Pancreas (tissue), 10 donors: Measurements from ENCODE around the gene PLXNC1. TPM values are rescaled to one million over a fixed set of nuclear protein-coding genes. Genes with fewer than 3 reads are reported as not detected.

Experiments used
- ATAC-seq, 4 donors: fragments of 200-7000 bp; cut with Tn5 transposase; one replicate each; pipeline versions ENCODE4 v1.8.0 to v1.9.1; 2020; ENCODE audit warnings: mild to moderate bottlenecking in 4 of 4, moderate library complexity in 4 of 4
- DNase-seq, 6 donors: peaks; one replicate each; pipeline ENCODE4 v3.0.0-alpha.2; 2020
- FAIRE-seq: peaks from 2 replicates; lab custom pipeline; 2012; peaks lifted over from hg19 to GRCh38; lab: Jason Lieb, UNC
- H3K27ac ChIP-seq, 4 donors: fragments of 200-600 bp; sonication (generic); 1 replicate in 3 of 4; 2 replicates in 1 of 4; pipeline versions ENCODE4 v1.5.0 to v1.8.0; 2020
- H3K27me3 ChIP-seq, 4 donors: fragments of 200-600 bp; one replicate each; pipeline ENCODE4 v1.8.0; 2021
- H3K36me3 ChIP-seq, 3 donors: fragments of 200-600 bp; sonication (generic) in 1 of 3; one replicate each; pipeline versions ENCODE4 v1.5.0 to v1.8.0; 2020 to 2021
- H3K4me1 ChIP-seq, 3 donors: fragments of 200-600 bp; one replicate each; pipeline ENCODE4 v1.8.0; 2021
- H3K4me3 ChIP-seq, 4 donors: fragments of 200-600 bp; sonication (generic) in 2 of 4; one replicate each; pipeline versions ENCODE4 v1.5.0 to v1.8.0; 2020 to 2021
- H3K9me3 ChIP-seq, 4 donors: fragments of 200-600 bp; one replicate each; pipeline ENCODE4 v1.8.0; 2021
- CTCF ChIP-seq, 4 donors: fragments of 200-600 bp; sonication (generic) in 3 of 4; IDR thresholded peaks; one replicate each; pipeline versions ENCODE4 v1.5.0 to v1.8.0; 2021; ENCODE audit warnings: antibody characterized with exemption in 4 of 4
- WGBS, 2 donors: extraction: QIAGEN DNeasy Blood & Tissue Kit; methylation state at CpG; one replicate each; pipeline ENCODE4 v1.1.7; 2013; 5-methylcytosine and 5-hydroxymethylcytosine counted together
- intact Hi-C, 3 donors: fragments of 100-400 bp; cut with DNase I; formaldehyde crosslinking; loops; one replicate each; pipeline versions ENCODE4 v1.11.1 to v1.14.2; 2022
- polyA plus RNA-seq, 2 donors: library from polyadenylated mRNA; stranded (reverse); fragments of 200-250 nt; gene quantifications; one replicate each; pipeline ENCODE4 v1.2.3, GENCODE V29; 2013
- total RNA-seq, 6 donors: library from RNA; stranded (reverse); fragmentation: NEBNext Ultra II Directional in 4 of 6; extraction: Animal tissue kit (Norgen Biotek cat#: 25700) in 4 of 6; gene quantifications; one replicate each; pipeline versions ENCODE4 v1.2.1 to v1.2.4, GENCODE V29; 2021 to 2023
- donor health status: healthy with polysubstance abuse.
- donor health status: DM: no; HTN: no; CAD: no; lungs with moderate emphysema.
- donor health status: DM: no; HTN: no; CAD: no.
- donor health status: control.
- donor health status: control.
- donor health status: Bipolar disorder and iron deficiency.
- donor health status: DM: yes; HTN: yes; CAD: no.
- donor health status: DM: no; HTN: no; CAD: no.
- donor health status: DM: no; HTN: no; CAD: no.
- donor health status: DM: yes; HTN: yes; CAD: no.

PLXNC1 gene
- total and polyA plus RNA-seq, 8 donors = 0.53 to 13.7 (median 2.0) TPM

GRCh38 chr12:94265539-94265938 is 117.2 kb downstream of the PLXNC1 start:
- TF ChIP-seq CTCF (IDR thresholded peaks at IDR 0.05) = no peak
- no peaks in the 10 kb centered on the region for H3K36me3 ChIP-seq
- H3K9me3 ChIP-seq = no peaks in the 10 kb centered on the region
- no peak for ATAC-seq
- H3K27me3 ChIP-seq = no peaks in the 10 kb centered on the region
- H3K4me3 ChIP-seq = no peak overlapping the region
- intact Hi-C loops = no loop called here
- WGBS, 2 donors = 76 to 80% methylated on average over 7 of the region's 7 CpGs
- H3K4me1 ChIP-seq = no peaks in the 10 kb centered on the region
- DNase-seq = no peak
- H3K27ac ChIP-seq = no peak overlapping the region
- FAIRE-seq = no peak

- no peak for TF ChIP-seq CTCF (IDR thresholded peaks at IDR 0.05)
- Histone ChIP-seq H3K27ac (peak overlapping the region in 2 of 4 donors; percentile 22 to 55), H3K36me3 (no peaks in the 10 kb centered on the region), H3K9me3 (no peaks in the 10 kb centered on the region), H3K27me3 (no peaks in the 10 kb centered on the region), H3K4me1 (no peaks in the 10 kb centered on the region), H3K4me3 (no peak overlapping the region)
- ATAC-seq = peak in 1 of 4 donors; percentile 7
- no peak for FAIRE-seq
- 77 to 85% methylated on average over 14 of the region's 14 CpGs for WGBS, 2 donors
- intact Hi-C loops = no loop called here
- no peak for DNase-seq
These were observed 117.8 kb downstream of the PLXNC1 start for GRCh38 chr12:94265966-94266745.

GRCh38 chr12:94266796-94267536 is 118.6 kb downstream of the PLXNC1 start:
- no peaks in the 10 kb centered on the region for H3K27me3 ChIP-seq
- intact Hi-C loops = no loop called here
- H3K36me3 ChIP-seq = no peaks in the 10 kb centered on the region
- peak in 2 of 4 donors; percentile 12 to 16 for ATAC-seq
- H3K4me3 ChIP-seq = no peak overlapping the region
- peak overlapping the region in 2 of 4 donors; percentile 44 to 55 for H3K27ac ChIP-seq
- WGBS, 2 donors = 55 to 66% methylated on average over 11 of the region's 11 CpGs
- H3K4me1 ChIP-seq = no peaks in the 10 kb centered on the region
- no peak for FAIRE-seq
- DNase-seq = no peak
- no peaks in the 10 kb centered on the region for H3K9me3 ChIP-seq
- TF ChIP-seq CTCF (IDR thresholded peaks at IDR 0.05) = no peak

GRCh38 chr12:94267537-94267872 is 119.1 kb downstream of the PLXNC1 start:
- peak in 1 of 4 donors; percentile 18 for ATAC-seq

More at GRCh38 chr12:94267537-94267872, 119.1 kb downstream of the PLXNC1 start:
- Histone ChIP-seq H3K4me1 (no peaks in the 10 kb centered on the region), H3K36me3 (no peaks in the 10 kb centered on the region), H3K4me3 (no peak overlapping the region), H3K27ac (peak overlapping the region in 2 of 4 donors; percentile 44 to 46), H3K9me3 (no peaks in the 10 kb centered on the region), H3K27me3 (no peaks in the 10 kb centered on the region)
- DNase-seq = no peak
- intact Hi-C loops = no loop called here
- TF ChIP-seq CTCF (IDR thresholded peaks at IDR 0.05) = no peak
- 77 to 78% methylated on average over 3 of the region's 3 CpGs for WGBS, 2 donors
- no peak for FAIRE-seq
